SKM-1 treated with dmso at 0.1 percent for 144 hours (cell line): ENCODE data around the gene GPD1L.
"Not testable (repeated sequence)": the region's sequence is repeated elsewhere in the genome, so short reads cannot be mapped to it uniquely, and the experiment has no call there.

Experiments used
- DNase-seq: peaks from one replicate; lab custom pipeline; 2025; ENCODE audit not compliant: unreplicated experiment; lab: John Stamatoyannopoulos, UW

Gene GPD1L

DNA sequence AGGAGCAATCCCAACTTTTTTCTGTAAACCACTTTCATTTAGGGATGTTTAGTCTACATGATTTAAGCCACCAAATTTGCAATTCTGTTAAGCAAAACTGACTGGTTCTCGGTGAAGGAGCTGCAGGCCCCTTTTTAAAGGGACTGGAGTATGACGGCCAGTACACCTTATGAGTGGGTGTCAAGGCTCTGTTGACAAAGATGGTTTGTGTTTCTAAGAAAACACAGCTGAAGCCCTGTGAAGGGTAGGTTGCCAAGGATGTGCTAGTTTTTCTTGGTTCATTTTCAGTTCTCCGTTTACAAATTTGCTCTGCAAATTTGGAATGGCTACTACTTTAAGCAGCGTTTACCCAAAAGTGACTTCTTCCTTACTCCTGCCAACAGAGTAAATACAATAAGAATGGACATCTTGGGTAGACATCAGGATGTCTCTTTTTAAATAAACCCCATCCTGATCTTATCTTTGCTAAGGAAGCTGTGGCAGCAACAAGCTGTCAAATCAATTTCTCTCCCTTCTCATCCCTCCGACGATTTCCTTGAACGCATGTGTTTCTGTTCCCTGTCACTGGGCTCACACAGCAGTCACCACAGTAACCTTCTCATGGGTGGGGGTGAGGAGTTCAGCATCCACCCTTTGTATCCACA, 73.8 kb downstream of the GPD1L start:
- no peak for DNase-seq

DNA sequence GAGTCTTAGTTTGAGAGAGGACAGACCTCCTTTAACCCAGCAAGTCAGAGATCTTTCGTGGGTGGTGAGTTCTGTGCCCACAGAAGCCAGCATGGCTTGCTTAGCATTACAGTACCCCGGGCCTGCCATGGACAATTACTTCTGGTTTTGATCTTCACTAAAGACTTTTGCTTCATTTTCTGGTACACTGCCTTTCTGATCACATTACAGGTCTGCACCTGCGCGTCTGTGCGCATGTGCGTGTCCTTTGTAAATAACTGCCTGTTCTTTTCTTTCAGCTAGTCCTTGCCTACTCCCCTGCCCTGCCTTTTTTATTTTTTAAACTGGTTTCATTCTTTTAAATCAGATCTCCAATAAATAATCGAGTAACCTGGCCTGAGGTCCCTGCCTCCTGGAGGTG, 74.9 kb downstream of the GPD1L start:
- no peak for DNase-seq

DNA sequence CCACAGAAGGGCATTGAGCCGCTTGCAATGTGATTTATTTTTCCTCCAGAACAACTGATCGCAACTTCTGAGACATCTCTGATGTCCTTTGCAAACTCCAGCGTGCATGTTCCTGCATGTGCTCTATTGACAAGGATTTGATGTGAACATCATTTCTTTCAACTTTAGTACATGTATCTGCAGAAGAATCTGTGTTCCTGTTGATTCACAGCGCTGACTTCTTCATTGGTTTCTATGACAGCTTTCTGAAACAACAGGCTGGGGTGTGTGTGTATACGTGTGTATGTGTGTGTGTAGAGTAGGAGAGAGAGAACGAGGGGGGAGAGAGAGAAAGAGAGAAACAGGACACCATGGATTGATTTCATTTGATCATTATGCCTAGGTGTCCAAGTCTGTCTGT, 75.4 kb downstream of the GPD1L start:
- no peak for DNase-seq

DNA sequence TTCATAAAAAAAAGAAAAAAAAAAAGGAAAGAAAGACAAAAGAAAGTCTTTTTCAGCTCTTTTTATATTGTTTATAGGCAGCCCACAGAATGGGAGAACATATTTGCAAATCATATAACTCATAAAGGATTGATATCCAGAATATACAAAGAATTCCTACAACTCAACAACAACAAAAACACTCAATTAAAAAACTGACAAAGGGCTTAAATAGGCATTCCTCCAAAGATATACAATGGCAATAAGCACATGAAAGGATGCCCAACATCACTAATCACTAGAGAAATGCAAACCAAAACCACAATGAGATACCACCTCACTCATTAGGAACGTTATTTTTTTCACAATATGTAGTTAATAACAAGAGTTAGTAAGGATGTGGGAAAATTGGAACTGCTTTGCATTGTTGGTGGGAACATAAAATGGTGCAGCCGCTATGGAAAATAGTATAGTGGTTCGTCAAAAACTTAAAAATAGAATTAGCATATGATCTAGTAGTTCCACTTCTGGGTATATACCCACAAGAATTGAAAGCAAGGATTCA, 77.8 kb downstream of the GPD1L start:
- no peak for DNase-seq

GRCh38 chr3:32186097-32186496, 79.7 kb downstream of the GPD1L start:
- DNase-seq = no peak

- DNase-seq = no peak
These were observed 80.5 kb downstream of the GPD1L start for GRCh38 chr3:32186876-32187275.

DNA sequence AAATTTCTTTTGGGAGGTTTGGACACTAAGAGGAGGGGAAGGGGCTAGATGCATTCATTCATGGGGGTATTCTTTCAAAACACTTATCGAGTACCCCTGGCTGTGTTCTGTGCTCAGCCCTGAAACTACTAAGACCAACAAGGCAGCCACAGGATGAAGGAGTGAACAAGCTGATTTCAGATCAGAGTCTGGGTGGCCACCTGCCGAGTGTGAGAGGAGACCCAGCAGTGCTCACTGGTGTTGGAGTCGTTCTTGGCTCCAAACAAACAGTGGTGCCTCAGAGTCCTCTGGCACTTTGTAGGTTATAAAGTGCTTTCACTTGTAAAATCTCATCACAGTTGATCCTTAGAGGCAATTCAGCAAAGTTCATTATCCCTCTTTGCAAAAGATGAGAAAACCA, 83.3 kb downstream of the GPD1L start:
- DNase-seq = no peak

- not testable (repeated sequence) for DNase-seq
These were observed 84.1 kb downstream of the GPD1L start for GRCh38 chr3:32190556-32190955.

GRCh38 chr3:32193101-32193500, 86.7 kb downstream of the GPD1L start:
- no peak for DNase-seq

- no peak for DNase-seq
These were observed 88.2 kb downstream of the GPD1L start for GRCh38 chr3:32194653-32195052.

DNA sequence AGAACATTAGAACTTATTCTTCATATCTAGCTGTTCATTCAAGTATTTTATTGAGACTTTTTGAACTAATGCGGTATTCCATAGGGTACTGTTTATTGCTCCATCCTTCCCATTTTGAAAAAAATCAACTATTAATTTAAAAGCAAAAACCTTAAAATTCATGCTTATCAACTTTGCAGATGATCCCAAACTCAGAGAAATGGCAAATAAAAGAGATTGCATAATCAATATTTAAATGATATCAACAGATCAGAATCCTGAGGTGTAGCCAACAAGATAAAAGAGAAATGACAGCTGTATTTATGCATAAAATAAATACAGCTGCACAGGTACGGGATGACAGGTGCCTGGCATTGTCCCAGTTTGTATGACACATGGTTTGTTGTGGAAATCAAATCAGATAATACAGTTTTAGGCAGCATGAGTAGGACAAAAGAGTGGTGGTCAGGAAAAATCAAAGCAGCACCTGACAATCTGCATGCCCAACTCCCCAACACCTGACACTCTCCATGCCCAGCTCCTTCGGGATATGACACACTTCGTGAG, 89.6 kb downstream of the GPD1L start:
- no peak for DNase-seq

- no peak for DNase-seq
These were observed 91.6 kb downstream of the GPD1L start for GRCh38 chr3:32197991-32198390.

DNA sequence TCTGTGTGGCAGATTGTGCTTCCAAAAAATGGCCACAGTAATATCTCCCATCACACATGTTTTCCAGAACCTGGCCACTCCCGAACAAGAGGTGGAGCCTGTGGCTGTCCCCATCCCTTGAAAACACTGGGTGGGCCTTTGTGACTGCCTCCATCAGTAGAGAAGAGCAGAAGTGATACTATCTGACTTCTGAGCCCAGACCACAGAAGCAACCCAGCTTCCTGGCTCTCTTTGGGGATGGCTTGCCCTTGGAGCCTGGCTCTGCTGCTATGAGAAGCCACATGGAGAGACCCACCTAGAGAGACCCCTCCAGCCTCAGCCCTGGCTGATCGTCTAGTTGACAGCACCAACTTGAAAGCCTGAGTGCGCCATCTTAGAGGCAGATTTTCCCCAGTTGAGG, 92.3 kb downstream of the GPD1L start:
- no peak for DNase-seq

DNA sequence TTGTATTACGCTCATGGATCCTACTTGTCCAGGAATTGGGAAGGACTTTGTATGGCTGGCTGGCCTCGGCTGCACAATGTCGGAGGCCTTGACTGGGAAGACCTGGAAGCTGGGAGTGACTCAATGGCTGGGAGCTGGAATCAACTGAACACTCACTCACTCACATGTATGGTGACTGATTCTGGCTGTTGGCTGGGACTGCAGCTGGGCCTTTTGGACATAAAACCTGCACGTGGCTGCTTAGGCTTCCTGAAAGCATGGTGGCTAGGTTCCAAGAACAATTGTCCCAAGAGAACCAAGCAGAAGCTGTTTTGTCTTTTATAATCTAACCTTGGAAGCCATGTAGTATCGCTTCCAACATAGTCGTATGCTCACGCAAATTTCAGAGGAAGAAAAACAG, 94.1 kb downstream of the GPD1L start:
- no peak for DNase-seq

DNA sequence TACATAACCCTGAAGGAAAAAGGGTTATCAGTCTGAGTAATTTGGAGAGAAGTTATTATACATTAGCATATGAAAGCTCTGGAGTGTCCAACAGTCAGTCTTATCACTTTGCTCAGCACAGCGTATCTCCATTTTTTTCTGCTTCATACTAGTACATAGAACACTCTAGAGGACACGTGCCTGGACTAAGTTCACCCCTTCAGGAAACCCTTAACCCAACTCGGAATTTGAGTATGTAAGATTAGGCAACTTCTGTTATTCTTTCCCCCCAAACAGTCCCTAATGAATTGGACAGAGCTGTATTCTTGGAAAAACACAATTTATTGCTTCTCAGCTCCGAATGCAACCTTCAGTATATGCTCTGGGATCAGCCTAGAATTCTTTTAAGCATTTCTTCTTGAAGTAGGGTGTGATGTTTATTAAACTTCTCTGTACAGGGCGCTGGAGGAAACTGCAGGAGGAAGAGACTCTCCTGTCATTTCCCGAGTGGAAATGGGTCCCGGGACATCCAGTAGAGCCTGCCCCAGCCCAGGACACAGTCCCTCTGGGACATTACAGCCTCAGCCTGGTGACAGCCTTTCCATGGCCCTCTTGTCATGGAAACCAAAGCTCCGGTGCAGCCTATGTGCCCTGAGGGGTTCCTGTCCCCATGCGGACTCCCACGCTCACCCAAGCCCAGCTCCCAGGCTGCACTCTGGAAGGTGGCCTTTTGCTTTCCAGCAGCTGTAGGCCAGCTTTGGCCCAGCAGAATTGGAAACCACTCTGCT, 94.8 kb downstream of the GPD1L start:
- DNase-seq = no peak

DNA sequence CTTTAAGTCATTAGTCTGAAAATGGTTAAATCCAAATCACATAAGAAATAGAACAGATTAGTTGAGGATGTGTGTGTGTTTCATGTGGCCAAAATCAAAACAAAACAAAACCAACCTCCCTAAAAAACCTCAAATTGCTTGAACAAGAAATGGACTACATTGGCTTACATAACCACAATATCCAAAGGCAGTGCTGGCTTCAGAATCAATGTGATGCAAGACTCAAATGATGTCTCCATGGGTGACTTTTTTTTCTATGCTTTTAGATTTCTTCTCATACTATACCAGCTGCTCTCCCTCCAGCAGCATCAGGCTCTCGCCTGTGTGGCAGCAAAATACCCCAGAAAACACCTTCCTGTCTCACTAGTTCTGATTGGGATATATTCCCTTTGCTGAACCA, 96.1 kb downstream of the GPD1L start:
- DNase-seq = no peak

- DNase-seq = no peak
These were observed 97.4 kb downstream of the GPD1L start for GRCh38 chr3:32203854-32204253.

DNA sequence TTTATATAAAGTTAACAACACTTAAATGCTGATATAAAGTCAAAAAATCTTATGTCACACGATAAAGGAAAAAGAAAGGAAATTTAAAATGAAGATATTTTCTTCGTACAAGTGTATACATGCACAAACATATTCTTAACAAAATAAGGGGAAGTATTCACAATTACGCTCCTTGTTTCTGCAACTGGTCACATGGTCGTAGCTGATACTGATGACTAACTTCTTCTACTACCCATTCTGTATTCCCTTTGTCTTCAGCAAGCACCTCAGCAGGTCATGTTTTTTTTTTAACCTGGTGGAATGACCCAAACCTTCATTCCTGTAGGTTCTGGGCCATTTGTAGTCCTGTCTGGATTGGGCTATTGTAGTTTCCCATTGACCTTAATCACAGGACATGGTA, 102.0 kb downstream of the GPD1L start:
- DNase-seq = no peak

- no peak for DNase-seq
These were observed 108.8 kb downstream of the GPD1L start for GRCh38 chr3:32215185-32215584.

- no peak for DNase-seq
These were observed 109.9 kb downstream of the GPD1L start for GRCh38 chr3:32216172-32216783.

- no peak for DNase-seq
These were observed 110.9 kb downstream of the GPD1L start for GRCh38 chr3:32217339-32217738.
